Mucosa of stomach (tissue), 1 donor: ENCODE results near the gene DSE.

ENCODE experiments used
- H3K27me3 ChIP-seq: one replicate; pipeline ENCODE4 v1.7.0; 2013; ENCODE audit warnings: mild to moderate bottlenecking, low read length; ENCODE audit not compliant: control insufficient read depth, insufficient read depth
- H3K36me3 ChIP-seq: one replicate; pipeline ENCODE4 v1.7.0; 2013; ENCODE audit warnings: low read length; ENCODE audit not compliant: control insufficient read depth, insufficient read depth
- H3K4me1 ChIP-seq: one replicate; pipeline ENCODE4 v1.7.0; 2013; ENCODE audit warnings: mild to moderate bottlenecking, low read length; ENCODE audit not compliant: control insufficient read depth, insufficient read depth
- H3K4me3 ChIP-seq: one replicate; pipeline ENCODE4 v1.7.0; 2013; ENCODE audit warnings: low read length
- H3K9ac ChIP-seq: one replicate; pipeline ENCODE4 v1.7.0; 2013; ENCODE audit warnings: mild to moderate bottlenecking, low read length, moderate library complexity
- H3K9me3 ChIP-seq: one replicate; pipeline ENCODE4 v1.7.0; 2013; ENCODE audit warnings: mild to moderate bottlenecking, low read length, moderate library complexity; ENCODE audit not compliant: control insufficient read depth
- donor health status: Pancreatic carcinoma.

DSE gene

GRCh38 chr6:116456927-116457326, 86.2 kb downstream of the DSE start:
- H3K27me3 ChIP-seq: no peaks in the 10 kb centered on the region
- H3K9me3 ChIP-seq: no peaks in the 10 kb centered on the region
- no peak overlapping the region for H3K4me3 ChIP-seq
- no peaks in the 10 kb centered on the region for H3K4me1 ChIP-seq
- no peak overlapping the region for H3K9ac ChIP-seq
- no peaks in the 10 kb centered on the region for H3K36me3 ChIP-seq

DNA sequence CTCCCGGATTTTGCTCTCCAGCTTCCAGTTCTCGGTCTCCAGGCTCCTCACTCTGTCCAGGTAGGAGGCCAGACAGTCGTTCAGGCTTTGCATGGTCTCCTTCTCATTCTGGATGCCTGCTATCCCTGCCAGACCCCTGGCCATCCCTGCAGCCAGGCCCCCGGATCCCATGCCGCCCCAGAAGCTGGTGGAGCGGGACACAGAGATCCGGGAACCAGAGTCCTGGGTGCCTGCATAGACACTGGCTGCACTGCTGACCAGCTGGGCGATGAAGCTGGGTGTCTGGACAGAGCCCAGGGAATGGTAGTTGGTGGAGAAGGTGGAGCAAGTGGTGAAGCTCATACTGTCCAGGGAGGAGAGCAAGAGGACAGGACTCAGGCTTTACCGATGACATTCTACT, 87.5 kb downstream of the DSE start:
- Histone ChIP-seq H3K4me1 (no peaks in the 10 kb centered on the region), H3K9ac (no peak overlapping the region), H3K36me3 (no peaks in the 10 kb centered on the region), H3K27me3 (no peaks in the 10 kb centered on the region), H3K4me3 (no peak overlapping the region), H3K9me3 (no peaks in the 10 kb centered on the region)

- Histone ChIP-seq H3K4me1 (peaks cover 5% of the 10 kb centered on the region), H3K9ac (no peak overlapping the region), H3K4me3 (no peak overlapping the region), H3K9me3 (no peaks in the 10 kb centered on the region), H3K36me3 (no peaks in the 10 kb centered on the region), H3K27me3 (peaks cover 3% of the 10 kb centered on the region)
These were observed 89.2 kb downstream of the DSE start for GRCh38 chr6:116459927-116460326.

- Histone ChIP-seq H3K36me3 (no peaks in the 10 kb centered on the region), H3K9me3 (no peaks in the 10 kb centered on the region), H3K9ac (no peak within 1 kb of the TSS), H3K27me3 (peaks cover 3% of the 10 kb centered on the region), H3K4me3 (no peak within 1 kb of the TSS), H3K4me1 (peaks cover 5% of the 10 kb centered on the region)
These were observed 90.7 kb downstream of the DSE start, which contains the start of gene CALHM6 for GRCh38 chr6:116461331-116461931. TSS of gene CALHM6 (plus strand) at chr6:116461375. CDS start at chr6:116461930, 555 bp downstream.

- peaks cover 7% of the 10 kb centered on the region for H3K4me1 ChIP-seq
- no peak overlapping the region for H3K4me3 ChIP-seq
- H3K9me3 ChIP-seq: no peaks in the 10 kb centered on the region
- H3K9ac ChIP-seq: no peak overlapping the region
- H3K36me3 ChIP-seq: no peaks in the 10 kb centered on the region
- peaks cover 3% of the 10 kb centered on the region for H3K27me3 ChIP-seq
These were observed 91.5 kb downstream of the DSE start for GRCh38 chr6:116461932-116462885.

- H3K27me3 ChIP-seq: peaks cover 3% of the 10 kb centered on the region
- no peaks in the 10 kb centered on the region for H3K36me3 ChIP-seq
- peaks cover 11% of the 10 kb centered on the region for H3K4me1 ChIP-seq
- H3K9ac ChIP-seq: no peak overlapping the region
- no peaks in the 10 kb centered on the region for H3K9me3 ChIP-seq
- no peak overlapping the region for H3K4me3 ChIP-seq
These were observed 92.6 kb downstream of the DSE start for GRCh38 chr6:116463301-116463700.

DNA sequence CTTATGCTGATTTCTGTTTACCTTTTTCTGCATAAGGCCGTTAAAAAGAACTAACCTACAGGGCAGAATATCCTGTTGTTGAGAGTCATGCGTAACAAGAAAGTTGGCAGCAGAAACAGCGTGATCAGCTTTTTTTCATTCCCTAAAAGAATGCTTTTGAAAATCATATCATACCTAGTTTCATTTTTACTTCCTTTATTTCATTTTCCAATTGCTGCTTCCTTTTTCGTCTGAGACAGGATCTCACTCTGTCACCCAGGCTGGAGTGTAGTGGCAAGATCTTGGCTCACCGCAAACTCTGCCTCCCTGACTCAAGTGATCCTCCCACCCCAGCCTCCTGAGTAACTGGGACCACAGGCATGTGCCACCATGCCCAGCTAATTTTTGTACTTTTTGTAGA, 94.5 kb downstream of the DSE start:
- Histone ChIP-seq H3K27me3 (peaks cover 3% of the 10 kb centered on the region), H3K9me3 (no peaks in the 10 kb centered on the region), H3K4me1 (peaks cover 11% of the 10 kb centered on the region), H3K4me3 (no peak overlapping the region), H3K9ac (no peak overlapping the region), H3K36me3 (no peaks in the 10 kb centered on the region)

GRCh38 chr6:116467096-116467495, 96.3 kb downstream of the DSE start:
- no peak overlapping the region for H3K4me3 ChIP-seq
- H3K27me3 ChIP-seq: peaks cover 3% of the 10 kb centered on the region
- H3K36me3 ChIP-seq: no peaks in the 10 kb centered on the region
- H3K9ac ChIP-seq: no peak overlapping the region
- H3K4me1 ChIP-seq: peaks cover 11% of the 10 kb centered on the region
- H3K9me3 ChIP-seq: no peaks in the 10 kb centered on the region

- Histone ChIP-seq H3K4me3 (no peak overlapping the region), H3K4me1 (peaks cover 11% of the 10 kb centered on the region), H3K9me3 (no peaks in the 10 kb centered on the region), H3K9ac (no peak overlapping the region), H3K36me3 (no peaks in the 10 kb centered on the region), H3K27me3 (peaks cover 3% of the 10 kb centered on the region)
These were observed 96.8 kb downstream of the DSE start for GRCh38 chr6:116467514-116467913.

- Histone ChIP-seq H3K9me3 (no peaks in the 10 kb centered on the region), H3K9ac (no peak overlapping the region), H3K4me1 (peaks cover 11% of the 10 kb centered on the region), H3K4me3 (no peak overlapping the region), H3K36me3 (no peaks in the 10 kb centered on the region), H3K27me3 (peaks cover 3% of the 10 kb centered on the region)
These were observed 97.5 kb downstream of the DSE start for GRCh38 chr6:116468293-116468692.

GRCh38 chr6:116471531-116471930, 100.8 kb downstream of the DSE start:
- no peak overlapping the region for H3K4me3 ChIP-seq
- H3K4me1 ChIP-seq: peaks cover 6% of the 10 kb centered on the region
- H3K9me3 ChIP-seq: no peaks in the 10 kb centered on the region
- no peak overlapping the region for H3K9ac ChIP-seq
- H3K36me3 ChIP-seq: no peaks in the 10 kb centered on the region
- H3K27me3 ChIP-seq: no peaks in the 10 kb centered on the region

DNA sequence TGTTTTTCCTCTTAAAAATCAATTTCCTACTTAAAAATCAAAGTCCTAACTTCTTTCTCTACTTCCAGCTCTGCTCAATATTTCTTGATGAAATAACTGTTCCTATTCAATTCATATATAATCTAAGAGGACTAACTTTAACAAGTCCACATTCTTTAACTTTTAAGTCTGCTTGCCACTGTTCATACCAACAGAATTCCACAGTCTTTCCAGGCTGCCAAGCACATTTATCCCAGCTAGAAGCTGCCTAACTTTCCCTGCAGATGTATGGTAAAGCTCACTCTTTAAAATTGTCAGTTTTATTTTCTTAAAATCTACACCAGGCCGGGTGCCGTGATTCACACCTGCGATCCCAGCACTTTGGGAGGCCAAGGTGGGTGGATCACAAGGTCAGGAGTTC, 102.0 kb downstream of the DSE start:
- no peak overlapping the region for H3K9ac ChIP-seq
- no peaks in the 10 kb centered on the region for H3K36me3 ChIP-seq
- H3K4me3 ChIP-seq: no peak overlapping the region
- H3K9me3 ChIP-seq: no peaks in the 10 kb centered on the region
- no peaks in the 10 kb centered on the region for H3K27me3 ChIP-seq
- H3K4me1 ChIP-seq: no peaks in the 10 kb centered on the region
